GM19438 (cell line): ENCODE measurements around the gene CHCHD6.

Experiments used
- ATAC-seq: cut with Tn5 transposase; IDR thresholded peaks from one replicate; pipeline ENCODE4 v1.9.1; 2021; ENCODE audit warnings: low read depth; ENCODE audit not compliant: unreplicated experiment

CHCHD6 gene

GRCh38 chr3:126968391-126969390 lies 264.7 kb downstream of the CHCHD6 start:
- ATAC-seq = no peak

- no peak for ATAC-seq
Observed at GRCh38 chr3:126969586-126969985, 265.5 kb downstream of the CHCHD6 start.

DNA sequence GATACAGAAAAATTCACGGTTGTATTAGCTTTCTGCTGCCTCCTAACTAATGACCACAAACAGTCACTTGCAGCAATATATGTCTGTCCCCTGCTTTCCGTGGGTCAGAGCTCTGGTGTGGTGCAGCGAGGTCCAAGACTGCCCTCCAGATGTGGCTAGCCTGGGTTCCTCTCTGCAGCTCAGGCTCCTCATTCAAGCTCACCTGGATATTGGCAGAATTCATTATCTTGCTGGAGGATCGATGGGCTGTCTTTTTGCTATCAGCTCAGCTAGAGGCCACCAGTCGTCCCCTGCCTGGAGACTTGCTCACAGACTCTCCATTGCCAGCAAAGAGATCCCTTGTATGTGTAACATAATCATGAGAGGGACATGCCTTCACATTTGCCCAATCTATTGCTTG lies 266.1 kb downstream of the CHCHD6 start:
- no peak for ATAC-seq

- ATAC-seq = no peak
Observed at GRCh38 chr3:126970921-126971320, 266.9 kb downstream of the CHCHD6 start.

DNA sequence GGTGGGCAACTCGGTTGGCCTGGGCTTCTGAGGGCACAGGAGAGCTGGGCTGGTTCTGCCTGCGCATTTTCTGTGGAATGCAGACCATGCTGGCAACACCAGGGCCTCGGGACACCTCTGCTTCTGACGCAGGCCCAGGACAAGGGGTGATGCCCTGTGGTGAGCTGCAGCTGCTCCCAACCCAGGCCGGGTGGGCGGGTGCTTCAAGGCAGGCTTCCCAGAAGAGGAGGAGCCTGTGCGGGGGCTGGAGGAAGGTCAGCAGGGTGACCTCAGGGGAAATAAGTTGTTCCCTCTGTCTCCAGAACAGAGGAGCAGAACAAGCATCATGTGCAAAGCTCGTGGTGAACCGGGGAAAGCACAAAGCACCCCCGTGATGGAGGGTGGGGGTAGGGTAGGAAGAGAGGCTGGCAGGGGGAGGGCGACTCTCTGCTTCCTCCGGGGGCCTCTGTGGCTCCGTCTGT lies 267.9 kb downstream of the CHCHD6 start:
- ATAC-seq = no peak

GRCh38 chr3:126972866-126973265 lies 268.8 kb downstream of the CHCHD6 start:
- ATAC-seq = no peak

GRCh38 chr3:126973814-126974213 lies 269.8 kb downstream of the CHCHD6 start:
- no peak for ATAC-seq

- no peak for ATAC-seq
Observed at GRCh38 chr3:126974756-126975155, 270.7 kb downstream of the CHCHD6 start.

DNA sequence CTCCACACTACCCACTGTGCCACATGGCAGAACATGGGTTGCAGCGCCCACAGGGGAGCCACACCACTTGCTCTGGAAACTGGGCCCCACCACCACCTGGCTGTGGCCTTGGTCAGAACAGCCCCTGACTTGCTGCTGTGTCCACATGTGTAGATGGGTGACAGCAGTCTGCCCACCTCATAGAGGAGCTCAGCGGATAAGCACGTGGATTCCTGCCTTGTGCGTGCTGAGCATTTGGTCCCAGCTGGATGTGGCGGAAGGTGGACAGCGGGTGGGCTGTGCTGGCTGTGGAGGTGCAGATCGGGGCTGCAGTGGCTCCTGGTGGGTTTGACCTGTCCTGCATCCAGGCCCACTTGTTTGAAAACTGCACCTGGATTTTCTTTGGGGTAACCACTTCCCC lies 272.9 kb downstream of the CHCHD6 start:
- ATAC-seq = no peak

- ATAC-seq = no peak
Observed at GRCh38 chr3:126977821-126978220, 273.8 kb downstream of the CHCHD6 start.

- no peak for ATAC-seq
Observed at GRCh38 chr3:126978291-126978690, 274.3 kb downstream of the CHCHD6 start.

GRCh38 chr3:126979046-126979628 lies 275.1 kb downstream of the CHCHD6 start:
- ATAC-seq = no peak

DNA sequence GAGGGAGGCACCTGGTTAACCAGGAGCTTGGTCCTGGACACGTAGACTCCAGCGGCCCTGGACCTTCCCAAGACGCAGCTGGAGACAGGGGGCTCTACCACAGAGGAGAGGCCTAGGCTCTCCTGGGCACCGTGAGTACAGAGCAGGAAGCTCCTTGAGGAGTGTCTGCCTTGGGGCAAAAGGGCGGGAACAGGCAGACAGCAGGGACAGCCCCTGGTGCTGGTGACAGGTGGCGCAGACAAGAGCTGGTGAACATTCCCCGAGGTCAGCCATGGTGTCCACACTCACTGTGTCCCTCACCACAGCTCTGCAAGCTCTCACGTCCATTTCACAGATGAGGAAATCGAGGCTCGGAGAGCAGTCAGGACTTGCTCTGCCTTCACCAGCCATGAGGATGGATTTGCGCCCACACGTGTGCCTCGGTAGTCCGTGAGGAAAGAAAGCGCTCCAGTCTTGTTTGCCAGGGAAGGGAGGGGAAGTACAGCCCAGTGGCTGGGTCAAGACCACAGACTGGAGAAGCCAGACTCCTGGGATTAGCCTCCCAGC lies 276.3 kb downstream of the CHCHD6 start:
- no peak for ATAC-seq

DNA sequence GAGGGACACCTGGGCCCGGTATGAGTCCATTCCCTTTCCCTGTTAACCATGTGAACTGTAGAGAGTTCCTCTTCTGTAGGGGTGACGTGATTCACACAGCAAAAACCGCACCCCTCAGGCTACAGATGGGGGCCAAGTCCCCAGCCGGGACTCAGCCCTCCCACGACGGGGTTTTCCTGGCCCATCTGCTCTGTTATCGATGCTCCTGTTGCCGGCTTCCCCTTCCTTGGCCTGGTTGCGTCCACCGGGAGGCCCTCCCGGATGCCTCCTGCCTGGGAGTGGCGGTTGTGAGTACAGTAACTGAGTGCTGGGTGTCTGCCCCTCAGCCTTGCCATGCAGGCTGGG lies 278.1 kb downstream of the CHCHD6 start:
- peak; percentile 40 for ATAC-seq

GRCh38 chr3:126982471-126983175 lies 278.6 kb downstream of the CHCHD6 start, which contains the start of gene PLXNA1:
TSS of gene PLXNA1 (plus strand) at chr3:126983115. CDS start at chr3:126988594, 5,479 bp downstream.
- ATAC-seq = peak; percentile 69

- no peak for ATAC-seq
Observed at GRCh38 chr3:126983276-126983652, 279.2 kb downstream of the CHCHD6 start.

GRCh38 chr3:126983653-126984390 lies 279.8 kb downstream of the CHCHD6 start:
- ATAC-seq = no peak

DNA sequence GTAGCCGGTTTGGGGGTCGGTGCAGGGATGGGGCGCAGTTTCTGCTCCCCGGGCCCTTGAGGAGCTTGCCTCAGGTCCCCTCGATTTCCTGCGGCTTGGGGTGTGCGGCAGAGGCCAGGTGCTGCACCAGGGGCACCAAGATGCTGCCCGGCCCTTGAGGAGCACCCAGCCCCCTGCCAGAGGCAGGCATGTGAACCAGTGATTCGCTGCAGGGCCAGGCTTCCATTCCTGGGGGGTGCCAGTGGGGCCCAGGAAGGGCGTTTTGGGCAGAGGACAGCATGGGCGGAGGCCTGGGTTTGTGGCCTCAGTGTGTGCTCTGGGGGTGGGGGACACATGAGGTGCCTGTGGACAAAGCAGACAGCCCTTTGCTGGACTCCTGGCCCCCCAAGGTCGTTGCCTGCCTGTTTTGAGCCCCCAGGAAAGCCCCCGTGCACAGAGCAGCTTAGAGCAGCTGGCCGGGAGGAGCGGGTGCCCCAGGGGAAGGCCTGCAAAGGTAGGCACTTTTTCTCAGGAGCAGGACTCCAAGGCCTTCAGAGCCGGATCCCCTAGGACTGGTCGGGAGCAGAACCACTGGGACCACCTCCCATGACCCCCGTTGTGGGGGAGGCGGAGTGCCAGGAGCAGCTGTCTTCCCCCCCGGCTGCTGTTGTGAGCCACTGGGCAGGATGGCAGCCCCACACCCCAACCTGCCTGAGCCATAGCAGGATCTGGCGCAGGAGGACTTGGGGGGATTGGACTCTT lies 280.5 kb downstream of the CHCHD6 start:
- no peak for ATAC-seq

- no peak for ATAC-seq
Observed at GRCh38 chr3:126985132-126985985, 281.3 kb downstream of the CHCHD6 start.
